ENCODE measurements around the gene PCDH7.

Gene PCDH7

DNA sequence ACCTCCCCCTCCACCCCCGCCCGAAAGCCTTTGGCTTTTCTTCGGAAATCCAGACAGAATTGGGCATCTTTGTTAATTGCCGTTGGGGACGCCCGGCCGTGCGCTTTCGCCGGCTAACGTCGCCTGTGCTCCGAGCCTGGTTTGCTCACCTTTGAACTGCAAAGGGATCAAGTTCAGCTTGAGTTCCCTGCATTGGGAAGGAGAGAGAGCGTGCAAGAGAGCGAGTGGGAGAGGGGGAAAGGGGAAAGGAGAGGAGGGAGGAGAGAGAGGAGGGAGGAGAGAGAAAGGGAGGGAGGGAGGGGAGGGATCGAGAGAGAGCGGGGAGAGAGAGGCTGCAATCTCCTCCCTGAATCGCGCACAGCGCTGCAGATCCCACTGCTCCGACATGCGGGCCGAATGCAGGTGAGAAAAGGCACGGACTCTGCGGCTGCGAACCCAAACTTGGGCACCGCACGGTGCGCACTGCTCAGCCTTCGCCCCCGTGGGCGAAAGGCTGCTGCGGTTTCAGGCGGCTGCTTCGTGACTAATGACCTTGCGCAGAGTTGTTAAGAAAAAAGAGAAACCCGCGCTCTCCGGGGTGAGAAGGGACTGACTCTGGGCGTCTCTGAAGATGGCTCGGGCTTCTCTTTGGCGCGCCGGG lies at the start of gene PCDH7:
TSS of gene PCDH7 (plus strand) at position 349 of the 640 bp plus-strand sequence. CDS start 1,054 bp downstream, outside the sequence.
- Histone ChIP-seq H3K4me3 (ENCODE audit: low read depth, low read length) (peak within 1 kb of the TSS; percentile 48), H3K27ac (no peak within 1 kb of the TSS), H3K9me3 (ENCODE audit: control insufficient read depth, low read length) (no peaks in the 10 kb centered on the region), H3K79me2 (no peaks in the 10 kb centered on the region), H3K36me3 (ENCODE audit: control insufficient read depth, insufficient read depth, low read length) (no peaks in the 10 kb centered on the region), H2AFZ (no peak within 1 kb of the TSS), H3K27me3 (ENCODE audit: control insufficient read depth, insufficient read depth, low read length) (no peaks in the 10 kb centered on the region), H3K9ac (no peak within 1 kb of the TSS), H3K4me1 (no peaks in the 10 kb centered on the region), H3K4me2 (ENCODE audit: low read length) (peak within 1 kb of the TSS; percentile 90)
- TF ChIP-seq CTCF (IDR thresholded peaks at IDR 0.05): no peak

- no peak overlapping the region for H3K4me2 ChIP-seq (ENCODE audit: low read length)
- no peaks in the 10 kb centered on the region for H3K4me1 ChIP-seq
- no peak overlapping the region for H3K4me3 ChIP-seq (ENCODE audit: low read depth, low read length)
- no peaks in the 10 kb centered on the region for H3K9me3 ChIP-seq (ENCODE audit: control insufficient read depth, low read length)
- no peaks in the 10 kb centered on the region for H3K79me2 ChIP-seq
- H2AFZ ChIP-seq: no peak overlapping the region
- H3K27me3 ChIP-seq (ENCODE audit: control insufficient read depth, insufficient read depth, low read length): no peaks in the 10 kb centered on the region
- no peak for TF ChIP-seq CTCF (IDR thresholded peaks at IDR 0.05)
- H3K27ac ChIP-seq: no peak overlapping the region
- no peak overlapping the region for H3K9ac ChIP-seq
- H3K36me3 ChIP-seq (ENCODE audit: control insufficient read depth, insufficient read depth, low read length): no peaks in the 10 kb centered on the region
Observed at GRCh38 chr4:30671926-30672448, 48.2 kb upstream of the PCDH7 start.

GRCh38 chr4:30696191-30696590 lies 24.0 kb upstream of the PCDH7 start:
- Histone ChIP-seq H3K36me3 (ENCODE audit: control insufficient read depth, insufficient read depth, low read length) (no peaks in the 10 kb centered on the region), H3K4me1 (no peaks in the 10 kb centered on the region), H3K79me2 (no peaks in the 10 kb centered on the region), H3K9ac (no peak overlapping the region), H3K4me3 (ENCODE audit: low read depth, low read length) (no peak overlapping the region), H3K9me3 (ENCODE audit: control insufficient read depth, low read length) (no peaks in the 10 kb centered on the region), H3K27me3 (ENCODE audit: control insufficient read depth, insufficient read depth, low read length) (no peaks in the 10 kb centered on the region), H3K27ac (no peak overlapping the region), H3K4me2 (ENCODE audit: low read length) (no peak overlapping the region), H2AFZ (no peak overlapping the region)
- no peak for TF ChIP-seq CTCF (IDR thresholded peaks at IDR 0.05)

- H3K9ac ChIP-seq: no peak overlapping the region
Observed at GRCh38 chr4:30714408-30715031, 5.6 kb upstream of the PCDH7 start.

More at GRCh38 chr4:30714408-30715031, 5.6 kb upstream of the PCDH7 start:
- no peak for TF ChIP-seq CTCF (IDR thresholded peaks at IDR 0.05)
- Histone ChIP-seq H3K4me2 (ENCODE audit: low read length) (no peak overlapping the region), H3K27ac (no peak overlapping the region), H3K27me3 (ENCODE audit: control insufficient read depth, insufficient read depth, low read length) (no peaks in the 10 kb centered on the region), H3K36me3 (ENCODE audit: control insufficient read depth, insufficient read depth, low read length) (no peaks in the 10 kb centered on the region), H3K4me3 (ENCODE audit: low read depth, low read length) (no peak overlapping the region), H3K9me3 (ENCODE audit: control insufficient read depth, low read length) (no peaks in the 10 kb centered on the region), H3K4me1 (no peaks in the 10 kb centered on the region), H2AFZ (no peak overlapping the region), H3K79me2 (no peaks in the 10 kb centered on the region)

Data from parathyroid adenoma (tissue), 2 donors.